ENCODE measurements around the gene ZNF414.

Gene ZNF414

GRCh38 chr19:8461891-8462290 is 52.1 kb downstream of the ZNF414 start:
- no peak for DNase-seq

GRCh38 chr19:8461376-8461775 is 52.6 kb downstream of the ZNF414 start:
- DNase-seq = no peak

GRCh38 chr19:8460516-8461298 is 53.3 kb downstream of the ZNF414 start:
- DNase-seq = no peak
